ENCODE data around the gene EXOC1.
A peak's percentile ranks its signal among the peaks of the same experiment; 100 is the strongest.
"Not testable (repeated sequence)": the region's sequence is repeated elsewhere in the genome, so short reads cannot be mapped to it uniquely, and the experiment has no call there.

The EXOC1 gene

DNA sequence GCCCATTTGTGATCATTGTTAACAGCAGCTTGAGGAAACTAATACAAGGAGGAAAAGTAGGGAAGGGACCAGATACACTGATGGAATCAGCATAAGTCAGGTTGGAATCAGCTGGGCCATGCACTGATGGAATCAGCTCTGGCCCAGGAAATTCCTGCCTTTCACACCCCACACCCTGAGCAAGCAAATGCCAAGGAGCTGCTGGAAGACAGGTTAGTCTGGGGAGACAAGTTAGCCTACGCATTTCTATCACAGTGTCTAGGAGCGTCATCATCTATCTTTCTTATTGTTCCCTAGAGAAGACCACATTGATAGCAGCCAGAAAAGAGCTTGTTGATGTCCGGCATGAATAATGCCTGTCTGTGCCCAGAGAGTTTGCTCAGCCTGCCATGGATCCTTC, 79.1 kb downstream of the EXOC1 start:
- Mint-ChIP-seq H3K36me3 (peaks cover 17% of the 10 kb centered on the region in 2 donors), H3K4me3 (no peak overlapping the region), H3K27me3 (no peaks in the 10 kb centered on the region), H3K9me3 (peaks cover 0 to 5% of the 10 kb centered on the region in 2 donors), H3K27ac (no peak overlapping the region), H3K4me1 (peaks cover 4 to 15% of the 10 kb centered on the region in 2 donors)
- ATAC-seq (replicated peaks) (no peak), DNase-seq (no peak)

DNA sequence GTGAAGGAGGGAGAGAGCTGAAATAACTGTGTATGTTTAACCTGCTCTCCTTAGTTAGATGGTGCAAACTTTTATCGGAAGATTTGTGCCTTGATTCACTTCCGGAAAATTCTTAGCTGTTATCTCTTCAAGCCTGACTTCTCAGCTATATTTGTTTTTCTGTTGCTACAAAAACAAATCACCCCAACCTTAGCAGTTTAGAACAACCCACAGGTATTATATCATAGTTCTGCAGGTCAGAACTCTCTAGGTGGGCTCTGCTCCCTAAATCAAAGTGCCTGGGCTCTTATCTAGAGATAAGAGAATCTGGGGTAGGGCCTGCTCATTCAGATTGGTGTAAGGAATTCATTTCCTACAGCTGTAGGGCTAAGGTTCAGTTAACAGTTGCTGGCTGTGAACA, 80.2 kb downstream of the EXOC1 start:
- Mint-ChIP-seq H3K27ac (no peak overlapping the region), H3K4me3 (no peak overlapping the region), H3K9me3 (peaks cover 0 to 7% of the 10 kb centered on the region in 2 donors), H3K27me3 (no peaks in the 10 kb centered on the region), H3K36me3 (peaks cover 22 to 25% of the 10 kb centered on the region in 2 donors), H3K4me1 (peaks cover 6 to 13% of the 10 kb centered on the region in 2 donors)
- no peak for ATAC-seq (replicated peaks)
- no peak for DNase-seq

DNA sequence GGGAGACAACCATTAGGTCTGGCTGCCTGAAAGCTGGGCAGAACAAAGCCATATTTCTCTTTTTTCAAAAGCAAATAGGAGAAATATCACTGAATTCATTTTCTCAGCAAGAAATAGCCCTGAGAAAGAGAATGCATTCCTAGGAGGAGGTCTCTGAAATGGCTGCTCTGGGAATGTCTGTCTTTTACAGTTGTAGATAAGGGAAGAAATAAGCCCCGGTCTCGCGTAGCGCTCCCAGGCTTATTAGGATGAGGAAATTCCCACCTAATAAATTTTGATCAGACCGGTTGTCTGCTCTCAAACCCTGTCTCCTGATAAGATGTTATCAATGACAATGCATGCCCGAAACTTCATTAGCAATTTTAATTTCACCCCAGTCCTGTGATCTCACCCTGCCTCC, 82.5 kb downstream of the EXOC1 start:
- H3K9me3 Mint-ChIP-seq; DNase-seq; H3K27me3 Mint-ChIP-seq; ATAC-seq (replicated peaks); H3K4me3 Mint-ChIP-seq; H3K27ac Mint-ChIP-seq: not testable (repeated sequence)
- Mint-ChIP-seq H3K36me3 (peaks cover 35 to 39% of the 10 kb centered on the region in 2 donors), H3K4me1 (peaks cover 11% of the 10 kb centered on the region in 2 donors)

DNA sequence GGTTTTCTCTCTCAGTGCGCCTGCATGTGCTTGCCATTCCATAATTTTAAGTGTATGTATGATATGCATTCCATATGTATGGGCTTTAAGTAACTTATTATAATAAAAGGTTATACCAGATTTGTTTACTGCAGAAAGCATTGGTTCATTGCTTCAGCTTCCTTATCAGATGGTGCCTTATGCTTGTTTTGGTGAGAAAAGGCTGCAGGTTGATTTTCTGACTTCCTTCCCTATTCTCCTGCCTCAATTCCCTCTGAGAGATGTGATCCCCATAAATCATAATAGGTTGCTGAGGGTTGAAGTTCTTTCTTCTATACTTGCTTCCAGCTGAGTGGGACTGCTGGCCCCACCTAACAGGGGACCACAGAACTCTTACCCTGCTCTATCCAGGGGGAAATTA, 85.0 kb downstream of the EXOC1 start:
- Mint-ChIP-seq H3K27ac (peak overlapping the region; percentile 37), H3K4me1 (peaks cover 6 to 11% of the 10 kb centered on the region in 2 donors), H3K4me3 (no peak overlapping the region), H3K9me3 (peaks cover 0 to 9% of the 10 kb centered on the region in 2 donors), H3K36me3 (peaks cover 35 to 39% of the 10 kb centered on the region in 2 donors), H3K27me3 (no peaks in the 10 kb centered on the region)
- DNase-seq (no peak), ATAC-seq (replicated peaks) (no peak)

DNA sequence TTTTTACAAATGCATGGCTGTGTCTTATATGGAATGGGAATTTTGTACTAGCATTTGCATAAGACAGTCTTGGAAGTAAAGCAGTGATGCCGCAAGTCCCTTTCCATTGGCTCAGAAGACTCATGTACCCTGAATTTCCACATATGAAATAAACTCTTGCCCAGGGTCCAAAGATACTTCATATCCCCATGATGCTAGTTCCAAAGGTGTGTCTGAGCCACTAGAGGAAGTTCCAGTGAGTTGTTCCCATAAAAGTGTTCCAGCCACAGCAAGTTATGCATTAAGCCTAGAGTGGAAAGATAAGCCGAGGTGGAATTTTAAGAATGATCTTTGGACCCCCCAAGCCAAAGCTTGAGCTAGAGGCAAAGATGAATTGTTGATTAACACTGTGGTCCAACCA, 86.0 kb downstream of the EXOC1 start:
- Mint-ChIP-seq H3K9me3 (peaks cover 0 to 9% of the 10 kb centered on the region in 2 donors), H3K27ac (no peak overlapping the region), H3K4me1 (peaks cover 6 to 12% of the 10 kb centered on the region in 2 donors), H3K4me3 (no peak overlapping the region), H3K27me3 (no peaks in the 10 kb centered on the region), H3K36me3 (peaks cover 33 to 41% of the 10 kb centered on the region in 2 donors)
- ATAC-seq (replicated peaks) (no peak), DNase-seq (no peak)

DNA sequence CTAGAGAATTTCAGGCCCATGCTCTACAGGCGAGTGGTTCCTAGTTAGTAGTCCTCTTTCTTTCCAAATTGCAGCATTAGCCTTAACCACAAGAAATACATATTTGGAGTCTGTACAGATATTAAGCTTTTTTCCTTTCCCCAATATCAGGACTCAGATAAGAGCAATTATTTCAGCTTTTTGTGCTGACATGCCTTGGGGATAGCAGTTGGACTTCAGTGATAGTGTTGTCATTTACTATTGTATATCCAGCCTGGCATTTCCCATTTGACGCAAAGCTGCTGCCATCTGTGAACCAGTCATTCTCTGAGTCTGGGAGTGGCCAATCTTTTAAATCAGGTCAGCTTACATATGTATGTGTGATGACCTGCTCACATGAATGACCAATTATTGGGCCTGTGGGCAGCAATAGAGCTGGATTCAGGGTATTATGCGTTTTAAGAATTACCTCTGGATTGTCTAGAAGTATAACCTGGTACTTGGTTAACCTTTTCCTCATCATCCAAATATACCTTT, 88.5 kb downstream of the EXOC1 start:
- Mint-ChIP-seq H3K4me3 (no peak overlapping the region), H3K4me1 (peaks cover 30 to 31% of the 10 kb centered on the region in 2 donors), H3K36me3 (peaks cover 28 to 40% of the 10 kb centered on the region in 2 donors), H3K27ac (no peak overlapping the region), H3K9me3 (peaks cover 0 to 6% of the 10 kb centered on the region in 2 donors), H3K27me3 (no peaks in the 10 kb centered on the region)
- DNase-seq = no peak
- no peak for ATAC-seq (replicated peaks)

DNA sequence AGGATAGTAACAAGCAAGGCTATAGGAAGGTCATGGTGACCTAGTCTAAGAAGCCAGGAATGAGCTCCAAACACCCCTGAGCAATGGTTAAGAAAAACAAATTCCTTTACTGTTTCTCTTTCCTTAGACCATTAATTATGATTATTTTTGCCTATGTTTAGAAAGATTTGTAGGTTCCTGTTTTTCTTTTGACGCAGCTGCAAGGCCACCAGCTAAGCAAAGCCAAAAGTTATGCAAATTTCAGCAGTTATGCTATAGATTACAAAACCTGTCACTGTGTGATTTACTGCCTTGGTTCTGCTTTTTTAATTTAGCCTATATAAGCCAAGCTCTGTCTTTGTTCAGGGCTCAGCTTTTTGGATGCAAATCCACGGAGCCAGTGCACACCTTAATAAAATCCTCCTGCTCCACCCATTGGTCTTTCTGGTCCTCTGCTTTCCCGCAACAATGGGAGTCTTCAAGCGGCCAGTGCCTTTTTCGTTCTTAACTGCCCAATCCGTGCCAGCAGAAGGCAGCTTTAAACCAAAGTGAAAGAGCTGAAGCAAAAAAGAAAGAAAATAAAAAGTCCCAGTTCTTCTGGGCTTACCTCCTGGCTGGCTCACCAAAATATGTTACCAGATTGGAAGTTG, 93.9 kb downstream of the EXOC1 start:
- Mint-ChIP-seq H3K36me3 (peaks cover 4 to 12% of the 10 kb centered on the region in 2 donors), H3K4me1 (peaks cover 29 to 51% of the 10 kb centered on the region in 2 donors), H3K4me3 (peak overlapping the region; percentile 82 to 97), H3K27me3 (no peaks in the 10 kb centered on the region), H3K9me3 (peaks cover 0 to 2% of the 10 kb centered on the region in 2 donors), H3K27ac (peak overlapping the region; percentile 98)
- DNase-seq = peak; percentile 34
- peak; percentile 49 to 56 for ATAC-seq (replicated peaks)

DNA sequence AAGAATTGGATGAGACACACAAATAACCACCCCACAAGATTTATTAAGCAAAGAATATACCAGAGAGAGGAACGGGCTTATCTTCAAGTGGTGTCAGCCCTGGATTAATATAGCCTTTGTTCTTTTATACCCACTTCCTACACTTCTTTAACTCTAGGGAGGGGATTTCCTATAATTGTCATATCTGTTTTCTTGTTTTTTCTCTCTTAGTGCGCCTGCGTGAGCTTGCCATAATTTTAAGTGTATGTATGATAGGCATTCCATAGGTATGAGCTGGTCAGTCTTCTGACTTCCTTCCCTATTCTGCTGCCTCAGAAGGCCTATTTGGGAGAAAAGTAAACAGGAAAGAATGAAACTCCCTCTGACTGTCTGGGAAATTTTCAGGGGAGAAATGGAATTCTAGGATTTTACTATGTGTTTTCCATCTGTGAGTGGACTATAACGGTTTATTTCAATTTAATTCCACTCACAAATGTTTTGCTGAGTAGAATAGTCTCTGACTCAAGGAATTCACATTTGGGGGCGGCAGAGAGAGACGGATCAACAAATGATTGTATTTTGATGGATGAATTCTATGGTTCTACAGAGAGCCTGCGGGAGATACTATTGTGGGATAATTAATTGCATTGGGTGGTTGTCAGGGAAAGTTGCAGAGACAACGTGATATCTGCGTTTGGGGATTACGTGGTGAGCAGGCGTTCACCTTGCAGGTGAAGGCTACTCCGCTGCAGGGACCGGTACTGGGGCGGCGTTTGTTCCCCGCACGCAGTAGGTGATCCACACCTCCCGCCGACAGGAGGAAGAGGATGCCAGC, 94.7 kb downstream of the EXOC1 start:
- Mint-ChIP-seq H3K36me3 (peaks cover 6 to 14% of the 10 kb centered on the region in 2 donors), H3K27ac (peak overlapping the region; percentile 98), H3K4me3 (peak overlapping the region; percentile 82 to 97), H3K9me3 (peaks cover 0 to 2% of the 10 kb centered on the region in 2 donors), H3K27me3 (no peaks in the 10 kb centered on the region), H3K4me1 (peaks cover 30 to 51% of the 10 kb centered on the region in 2 donors)
- ATAC-seq (replicated peaks) (peak; percentile 43 to 50), DNase-seq (peak; percentile 36)

DNA sequence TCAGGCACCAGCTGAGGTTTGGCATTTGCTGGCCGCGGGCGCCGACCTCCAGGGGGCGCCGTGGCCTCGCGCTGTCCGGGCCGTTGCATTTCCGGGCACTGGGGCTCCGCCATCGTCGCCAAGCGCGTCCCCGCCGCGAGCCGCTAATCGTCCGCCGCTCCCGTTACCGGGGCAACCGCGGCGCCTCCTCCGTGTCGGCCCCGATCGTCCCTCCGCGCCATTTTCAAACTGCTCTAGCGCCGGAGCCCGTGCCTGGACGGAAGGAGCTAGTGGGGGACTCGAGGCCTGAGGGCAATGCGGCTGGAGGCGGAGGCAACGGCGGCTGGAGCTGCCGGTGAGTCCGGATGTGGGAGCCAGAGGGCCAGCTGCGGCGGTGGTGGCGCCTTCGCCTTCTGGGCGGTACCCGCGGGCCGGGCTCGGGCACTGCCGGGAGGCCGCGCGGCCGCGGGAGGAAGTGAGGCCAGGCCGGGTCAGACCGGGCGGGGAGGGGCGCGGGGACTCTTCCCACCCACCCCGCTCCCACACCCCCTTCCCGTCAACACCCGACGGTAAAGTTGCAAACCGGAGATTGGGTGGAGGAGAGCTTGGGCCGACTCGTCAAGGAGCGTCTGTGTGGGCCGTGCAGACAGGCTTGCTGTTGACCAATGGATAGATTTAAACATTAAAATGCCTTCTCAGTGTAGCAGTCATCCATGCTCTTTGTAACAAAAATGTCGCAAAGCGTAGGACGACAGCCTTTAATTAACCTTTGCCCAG, 95.5 kb downstream of the EXOC1 start, which contains the start of gene CEP135:
TSS of gene CEP135 (plus strand) at position 220 of the 756 bp plus-strand sequence. CDS start 3,186 bp downstream, outside the sequence.
- Mint-ChIP-seq H3K27me3 (no peaks in the 10 kb centered on the region), H3K4me1 (peaks cover 30 to 51% of the 10 kb centered on the region in 2 donors), H3K4me3 (peak within 1 kb of the TSS; percentile 82 to 97), H3K9me3 (peaks cover 0 to 2% of the 10 kb centered on the region in 2 donors), H3K36me3 (peaks cover 7 to 16% of the 10 kb centered on the region in 2 donors), H3K27ac (peak within 1 kb of the TSS; percentile 98)
- peak; percentile 96 for DNase-seq
- peak; percentile 77 for ATAC-seq (replicated peaks)

DNA sequence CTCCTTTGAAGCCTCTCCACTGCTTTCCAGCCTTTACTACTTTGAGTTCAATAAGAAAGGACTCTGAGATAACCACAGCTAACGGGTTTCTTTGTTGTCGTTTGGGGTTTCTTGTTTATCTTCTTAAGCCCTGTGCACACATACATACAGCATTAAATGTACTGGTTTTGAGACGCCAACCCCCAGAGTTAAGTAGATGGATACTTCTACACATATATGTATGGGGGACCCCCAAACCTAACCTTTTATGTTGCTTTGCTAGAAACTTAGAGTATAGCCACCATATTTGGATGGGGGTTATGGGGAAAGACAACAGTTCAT, 96.0 kb downstream of the EXOC1 start:
- peak overlapping the region; percentile 98 for H3K27ac Mint-ChIP-seq
- ATAC-seq (replicated peaks) = no peak
- H3K4me1 Mint-ChIP-seq = peaks cover 30 to 51% of the 10 kb centered on the region in 2 donors
- no peaks in the 10 kb centered on the region for H3K27me3 Mint-ChIP-seq
- DNase-seq = no peak
- H3K36me3 Mint-ChIP-seq = peaks cover 7 to 18% of the 10 kb centered on the region in 2 donors
- peak overlapping the region; percentile 82 to 97 for H3K4me3 Mint-ChIP-seq
- H3K9me3 Mint-ChIP-seq = peaks cover 0 to 2% of the 10 kb centered on the region in 2 donors

DNA sequence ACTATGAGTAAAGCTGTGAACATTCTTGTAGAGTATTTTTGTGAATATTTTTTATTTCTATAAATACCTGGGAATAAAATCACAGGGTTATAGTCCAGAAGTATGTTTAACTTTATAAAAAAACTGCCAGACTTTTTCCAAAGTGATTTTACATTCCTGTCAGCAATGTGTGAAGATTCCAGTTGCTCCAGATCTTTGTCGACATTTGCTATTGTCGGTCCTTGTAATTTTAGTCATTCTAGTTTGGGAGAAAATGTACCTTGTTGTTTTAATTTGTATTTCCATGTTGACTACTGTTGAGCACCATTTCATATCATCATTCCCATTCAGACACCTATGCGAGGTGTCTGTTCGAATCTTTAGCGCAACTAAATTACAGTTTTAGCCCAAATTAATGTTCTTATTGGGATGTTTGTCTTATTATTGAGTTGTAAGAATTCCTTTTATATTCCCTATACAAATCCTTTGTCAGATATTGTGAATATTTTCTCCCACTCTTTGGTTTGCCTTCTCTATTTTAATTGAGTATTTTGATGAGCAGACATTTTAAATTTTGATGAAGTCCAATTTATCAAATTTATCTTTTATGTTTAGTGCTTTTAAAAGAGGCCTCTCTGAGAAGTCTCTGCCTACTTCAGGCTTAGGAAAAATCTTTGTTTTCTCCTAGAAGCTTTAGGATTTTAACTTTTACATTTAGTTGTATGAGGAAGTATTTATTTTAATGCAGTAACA, 97.9 kb downstream of the EXOC1 start:
- peaks cover 15 to 21% of the 10 kb centered on the region in 2 donors for H3K36me3 Mint-ChIP-seq
- no peak overlapping the region for H3K27ac Mint-ChIP-seq
- ATAC-seq (replicated peaks) (no peak), DNase-seq (no peak)
- H3K4me1 Mint-ChIP-seq = peaks cover 16 to 32% of the 10 kb centered on the region in 2 donors
- H3K9me3 Mint-ChIP-seq = no peaks in the 10 kb centered on the region
- no peak overlapping the region for H3K4me3 Mint-ChIP-seq
- no peaks in the 10 kb centered on the region for H3K27me3 Mint-ChIP-seq

All from stimulated activated naive B cell treated with anti-CD40 and anti-IgM and Interleukin-4, amounts not matched to agents 10 μg/mL and 1 μg/mL and 100 μg/mL, for 72 hours (primary cell).